NCI-H526 (cell line): ENCODE data around the gene PASK.

Experiments
- DNase-seq, 2 experiments: peaks; one replicate each; lab custom pipeline; 2025; lab: John Stamatoyannopoulos, UW

PASK gene

DNA sequence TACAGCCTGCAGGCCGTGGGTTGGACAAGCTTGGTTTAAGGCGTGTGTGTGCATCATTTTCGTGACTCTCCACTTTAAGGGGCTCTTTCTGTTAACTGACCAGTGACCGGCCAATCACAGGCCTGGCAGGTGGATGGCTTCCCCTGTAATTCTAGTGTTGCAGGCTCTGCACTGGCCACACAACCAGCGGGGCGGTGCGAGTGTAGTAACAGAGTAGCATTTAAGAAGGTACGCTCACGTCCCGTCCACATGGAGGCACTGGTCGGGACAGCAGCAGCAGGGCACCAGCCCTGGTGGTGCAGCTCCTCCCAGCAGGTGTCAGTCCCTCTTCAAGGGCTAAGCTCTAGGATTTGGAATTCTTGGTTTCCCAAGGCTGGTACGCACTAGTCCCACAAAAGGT lies 31.2 kb upstream of the PASK start:
- no peak for DNase-seq

DNA sequence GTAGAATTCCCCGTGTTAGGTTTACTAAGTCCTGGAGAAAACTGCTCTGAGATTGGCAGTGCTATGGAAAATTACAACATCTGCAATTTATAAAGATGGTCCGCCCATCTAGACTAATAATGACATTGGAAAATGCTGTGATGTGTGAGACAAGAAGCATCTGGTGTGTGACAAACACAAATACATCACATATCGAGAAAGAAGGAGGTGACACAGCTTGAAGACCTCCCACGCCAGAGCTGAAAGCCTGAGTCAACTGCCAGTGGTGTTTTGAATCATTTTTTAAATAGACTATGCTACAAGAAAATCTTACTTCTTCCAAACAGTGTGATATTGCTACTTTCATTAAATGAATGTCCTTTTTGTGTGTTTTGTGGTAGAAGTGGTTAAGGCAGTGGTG lies 30.6 kb upstream of the PASK start:
- DNase-seq = no peak

DNA sequence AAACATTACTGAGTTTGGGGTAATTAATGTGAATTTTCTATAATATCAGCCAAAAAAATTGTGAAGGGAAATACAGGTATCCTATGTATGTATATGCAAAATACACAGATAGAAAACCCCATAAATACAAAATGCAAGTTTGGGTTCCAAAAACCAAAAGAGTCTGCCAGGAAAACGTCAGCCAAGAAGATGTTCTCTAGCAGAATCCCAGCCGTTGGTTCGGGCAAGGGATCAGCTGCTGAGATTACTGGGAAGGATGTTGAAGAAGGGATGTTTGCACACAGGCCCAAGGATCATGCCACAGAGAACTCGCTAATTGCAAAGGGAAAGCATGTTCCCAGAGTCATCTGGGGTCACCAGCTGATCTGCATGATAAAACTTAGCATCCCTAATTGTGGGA lies 29.7 kb upstream of the PASK start:
- DNase-seq = no peak

DNA sequence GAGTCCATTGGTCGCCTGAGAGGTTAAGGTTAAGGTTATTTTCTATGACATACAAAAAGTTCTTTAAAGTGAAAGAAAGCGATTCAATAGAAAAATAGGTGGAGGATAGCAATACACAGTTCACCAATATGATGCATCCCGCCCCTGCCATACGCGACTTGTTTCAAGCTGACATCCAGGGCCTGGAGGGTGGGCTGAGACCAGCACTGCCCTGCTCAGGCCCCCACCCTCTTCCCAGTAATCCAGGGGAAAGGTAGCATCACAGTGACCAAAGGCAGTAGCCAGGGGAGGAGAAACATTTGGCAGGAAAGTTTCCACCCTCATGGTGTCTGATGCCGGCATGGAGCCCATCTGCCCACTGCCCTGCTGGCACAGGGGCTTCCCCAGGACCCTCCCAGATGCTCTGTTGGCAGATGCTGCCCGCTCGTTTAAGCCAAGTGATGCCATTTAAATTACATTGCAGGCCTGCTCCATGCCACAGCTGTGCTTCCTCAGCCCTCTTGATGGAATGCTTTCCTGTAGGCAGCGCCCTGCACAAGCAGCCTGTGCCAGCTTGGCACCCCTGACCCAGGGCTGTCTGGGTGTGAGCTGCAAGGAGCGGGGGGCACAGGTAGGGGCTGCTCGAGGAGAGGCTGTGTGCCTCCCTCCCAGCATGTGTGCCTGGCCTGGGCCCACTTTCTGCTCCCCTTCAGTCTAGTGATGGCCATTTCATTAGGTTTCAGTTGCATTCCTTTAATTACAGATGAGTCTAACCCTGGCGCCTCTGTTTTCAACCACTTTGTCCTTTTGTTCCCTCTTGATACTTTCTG lies 28.5 kb upstream of the PASK start:
- no peak for DNase-seq

DNA sequence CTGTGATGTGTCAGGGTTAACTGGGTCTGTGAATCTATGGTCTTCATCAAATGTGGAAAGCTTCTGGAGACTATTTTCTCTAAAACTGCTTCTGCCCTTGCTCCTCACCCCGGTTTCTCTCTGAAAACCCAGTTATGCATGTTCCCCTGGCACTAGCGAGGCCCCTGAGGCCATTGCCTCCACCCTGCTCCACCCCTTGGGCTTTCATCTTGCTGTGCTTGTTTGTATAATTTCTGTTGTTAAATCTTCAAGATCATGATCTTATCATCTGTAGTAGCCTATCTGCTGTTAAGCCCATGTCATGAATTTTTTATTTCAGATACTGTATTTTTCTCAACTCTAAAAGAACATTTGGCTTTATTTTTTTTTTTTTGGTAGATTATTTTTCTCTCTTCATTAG lies 24.3 kb upstream of the PASK start:
- DNase-seq = no peak

DNA sequence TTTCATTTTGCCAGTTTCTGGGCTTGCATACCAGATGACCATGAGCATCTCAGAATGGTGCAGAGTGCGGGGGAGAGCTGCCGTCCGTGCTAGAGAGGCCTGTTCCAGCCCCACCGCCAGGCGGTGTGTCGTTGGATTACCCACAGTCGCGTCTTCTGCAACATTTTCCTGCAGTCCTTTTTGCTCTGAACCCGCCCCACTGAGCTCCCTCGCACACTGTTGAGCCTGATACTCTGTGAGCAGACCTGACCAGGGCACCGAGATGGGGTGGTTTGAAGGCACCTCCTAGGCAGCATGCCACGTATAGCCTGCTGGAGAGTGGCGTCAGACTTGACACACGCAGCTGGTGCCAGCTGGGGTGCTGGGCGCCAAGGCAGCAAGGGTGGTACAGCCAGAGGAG lies 19.1 kb upstream of the PASK start:
- no peak for DNase-seq

DNA sequence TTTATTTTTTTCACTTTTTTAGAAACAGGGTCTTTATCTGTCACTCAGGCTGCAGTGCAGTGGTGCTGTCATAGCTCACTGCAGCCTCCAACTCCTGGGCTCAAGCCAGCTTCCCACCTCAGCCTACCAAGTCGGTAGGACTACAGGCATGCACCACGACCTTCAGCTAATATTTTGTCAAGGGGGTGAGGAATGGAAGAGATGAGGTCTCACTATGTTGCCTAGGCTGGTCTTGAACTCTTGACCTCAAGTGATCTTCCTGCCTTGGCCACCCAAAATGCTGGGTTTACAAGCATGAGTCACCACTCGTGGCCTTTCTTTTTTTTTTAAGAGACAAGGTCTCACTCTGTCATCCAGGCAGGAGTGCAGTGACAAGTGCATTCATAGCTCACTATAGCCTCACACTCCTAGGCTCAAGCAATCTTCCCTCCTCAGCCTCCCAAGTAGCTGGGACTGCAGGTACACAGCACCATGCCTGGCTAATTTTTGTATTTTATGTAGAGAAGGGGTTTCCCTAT lies 14.4 kb upstream of the PASK start:
- DNase-seq = no peak

DNA sequence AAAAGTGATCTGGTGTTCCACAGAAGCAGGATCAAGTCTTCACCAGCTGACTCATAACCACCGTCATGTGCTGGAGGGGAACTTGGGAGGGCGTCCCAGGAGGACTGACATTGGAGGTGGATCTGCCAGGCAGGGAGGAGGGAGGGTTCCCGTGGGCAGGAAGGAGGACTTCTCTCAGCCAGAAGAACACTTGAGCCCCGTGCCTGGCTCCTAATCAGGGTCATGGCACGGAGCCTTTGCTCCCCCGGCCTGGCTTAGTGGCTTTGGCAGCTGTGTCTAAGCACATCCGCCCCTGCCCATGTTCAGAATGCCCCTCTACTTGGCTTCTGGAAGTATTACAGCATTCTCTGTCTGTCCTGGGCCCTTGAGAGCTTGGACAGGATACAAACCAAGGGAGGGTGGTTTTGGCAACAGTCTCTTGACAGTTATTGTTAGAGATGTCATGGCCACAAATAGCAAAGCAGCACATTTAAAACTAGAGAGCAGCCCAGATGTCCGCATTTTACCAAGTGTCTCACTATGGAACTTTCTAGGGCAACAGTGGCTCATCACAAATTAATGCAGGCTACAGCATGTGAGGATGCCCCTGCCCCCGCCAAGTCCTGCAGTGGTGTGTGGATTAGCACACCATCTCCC lies 12.5 kb upstream of the PASK start:
- no peak for DNase-seq

DNA sequence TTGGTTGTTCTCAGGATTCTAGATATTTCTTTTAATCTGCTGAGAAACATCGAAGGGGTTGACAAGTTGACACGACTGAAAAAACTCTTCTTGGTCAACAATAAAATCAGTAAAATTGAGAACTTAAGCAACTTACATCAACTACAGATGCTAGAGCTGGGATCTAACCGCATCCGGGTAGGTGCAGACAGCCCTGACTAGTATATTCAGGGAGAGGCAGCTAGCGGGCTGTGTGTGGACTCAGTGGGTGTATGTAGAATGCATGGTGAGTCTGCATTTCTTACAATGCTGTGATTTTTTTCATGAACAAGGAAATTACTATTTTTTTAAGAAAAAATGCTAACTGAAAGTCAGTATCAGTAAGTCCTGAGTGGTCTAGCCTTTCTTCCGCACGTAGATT lies 11.0 kb upstream of the PASK start:
- DNase-seq = no peak

DNA sequence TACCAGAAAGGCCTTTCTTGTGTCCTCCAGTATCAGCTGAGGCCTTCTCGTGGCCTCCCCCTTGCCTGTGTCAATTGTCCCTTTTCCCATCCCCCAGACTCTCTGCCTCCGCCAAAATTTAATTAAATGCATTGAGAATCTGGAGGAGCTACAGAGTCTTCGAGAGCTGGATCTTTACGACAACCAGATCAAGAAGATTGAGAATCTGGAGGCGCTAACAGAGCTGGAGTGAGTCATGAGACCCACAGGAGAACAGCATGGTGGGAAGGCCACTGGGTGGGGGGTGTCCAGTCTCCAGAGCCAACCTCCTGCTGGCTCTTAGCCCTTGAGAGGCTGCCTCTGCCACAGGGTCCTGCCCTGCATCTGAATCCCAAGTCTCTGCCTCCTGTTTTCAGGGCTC lies 9.8 kb upstream of the PASK start:
- no peak for DNase-seq

DNA sequence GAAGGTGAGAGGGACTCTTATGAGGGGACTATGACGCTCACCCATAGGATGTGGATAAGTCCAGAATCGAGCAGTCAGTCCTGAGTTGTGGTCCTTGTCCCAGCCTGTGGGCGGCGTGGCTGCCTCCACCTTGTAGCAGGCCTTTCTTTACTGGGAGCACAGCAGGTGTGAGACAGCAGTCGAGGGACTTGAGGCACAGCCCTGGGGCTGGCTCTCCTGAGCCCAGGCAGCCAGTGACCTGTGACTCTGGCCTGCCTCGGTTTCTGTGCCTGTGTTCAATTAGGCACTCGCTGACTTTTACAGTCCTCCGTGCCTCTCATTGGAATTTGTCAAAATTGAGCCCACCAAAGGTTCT lies 9.3 kb upstream of the PASK start:
- DNase-seq = no peak

DNA sequence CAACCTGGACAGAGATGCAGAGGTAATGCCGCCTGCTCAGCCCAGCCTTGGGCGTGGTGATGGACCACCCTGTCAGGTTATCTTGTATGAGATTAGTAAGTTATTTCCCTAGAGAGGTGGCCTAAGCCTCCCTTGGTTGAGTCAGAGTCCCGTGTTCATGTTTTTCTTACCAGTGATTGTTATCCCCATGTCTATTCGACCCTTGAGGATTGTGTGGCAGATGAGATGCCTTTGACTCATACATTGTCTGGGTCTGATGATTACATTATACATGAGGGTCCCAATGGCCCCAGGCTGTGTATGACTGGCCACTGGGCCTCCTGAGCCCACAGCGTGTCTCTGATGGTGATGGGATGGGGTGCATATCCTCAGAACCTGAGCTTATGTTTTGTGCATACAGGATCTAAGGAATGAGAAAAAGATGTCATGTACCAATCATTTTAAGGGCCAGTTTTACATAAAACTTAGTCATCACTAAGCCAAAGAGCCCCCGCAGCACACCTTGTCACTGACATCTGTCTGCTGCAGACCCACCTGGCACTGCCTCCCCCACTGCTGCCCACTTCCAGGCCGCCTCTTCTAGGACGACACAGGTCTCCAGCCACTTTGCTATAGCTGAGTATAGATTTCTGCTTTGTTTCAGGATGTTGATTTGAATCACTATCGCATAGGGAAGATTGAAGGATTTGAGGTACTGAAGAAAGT lies 8.7 kb upstream of the PASK start:
- DNase-seq = no peak

DNA sequence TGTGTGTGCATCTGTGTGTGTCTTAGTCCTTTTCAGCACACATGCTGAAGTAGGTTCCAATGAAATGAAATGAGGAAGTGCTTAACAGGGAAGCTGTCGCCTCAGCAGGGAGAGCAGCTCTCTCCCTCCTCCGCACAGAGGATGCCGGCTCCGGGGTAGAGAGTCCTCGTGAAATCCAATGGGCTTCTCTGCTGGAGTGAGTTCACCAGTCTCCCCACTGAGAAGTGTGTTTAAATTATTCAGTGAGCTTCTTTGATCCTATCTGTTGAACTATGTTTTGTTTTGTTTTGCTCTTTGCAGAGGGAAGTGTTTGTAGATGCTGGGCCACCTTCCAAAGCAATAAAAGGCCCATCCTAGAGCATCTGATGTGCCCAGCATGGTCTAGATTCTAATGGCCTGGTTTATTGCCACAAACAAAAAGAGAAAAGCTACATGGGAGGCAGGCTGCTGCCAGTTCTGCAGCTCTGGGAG lies 7.7 kb upstream of the PASK start:
- no peak for DNase-seq

DNA sequence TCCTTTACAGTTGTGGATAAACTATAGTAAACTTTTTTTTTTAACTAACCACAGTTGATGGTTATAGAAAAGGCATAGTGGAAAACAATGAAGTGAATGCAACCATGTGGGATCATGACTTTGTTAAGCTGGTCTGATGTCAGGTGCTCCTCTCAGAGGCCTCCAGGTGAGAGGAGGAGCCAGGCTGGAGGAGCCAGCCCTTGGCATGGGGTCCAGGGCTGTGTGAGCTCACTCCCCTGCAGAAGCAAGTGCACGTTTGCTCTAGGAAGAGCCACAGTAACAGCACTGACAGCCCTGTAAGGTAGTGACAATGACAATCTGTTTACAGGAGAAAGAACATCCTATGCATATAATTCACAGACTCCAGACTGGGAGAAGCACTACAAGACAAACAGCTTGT lies 6.7 kb upstream of the PASK start:
- DNase-seq = no peak

DNA sequence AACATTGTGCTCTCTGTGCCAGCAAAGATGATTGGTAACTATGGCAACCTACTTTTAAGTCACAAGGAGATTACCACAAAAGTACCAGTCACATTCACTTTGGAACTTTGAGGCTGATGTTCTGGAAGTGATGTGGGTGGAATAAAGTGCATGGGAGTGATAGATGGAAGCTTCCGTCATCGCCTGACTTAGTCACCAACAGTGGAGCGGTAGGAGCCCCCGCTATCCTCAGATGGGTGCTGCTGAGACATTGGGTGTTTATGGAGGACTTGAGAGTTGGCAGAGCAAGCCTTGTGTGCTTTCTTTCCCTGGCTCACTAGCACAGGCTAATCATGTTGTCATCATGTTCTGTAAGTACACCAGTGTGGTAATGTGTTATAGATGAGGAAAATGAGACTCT lies 5.6 kb upstream of the PASK start:
- no peak for DNase-seq

DNA sequence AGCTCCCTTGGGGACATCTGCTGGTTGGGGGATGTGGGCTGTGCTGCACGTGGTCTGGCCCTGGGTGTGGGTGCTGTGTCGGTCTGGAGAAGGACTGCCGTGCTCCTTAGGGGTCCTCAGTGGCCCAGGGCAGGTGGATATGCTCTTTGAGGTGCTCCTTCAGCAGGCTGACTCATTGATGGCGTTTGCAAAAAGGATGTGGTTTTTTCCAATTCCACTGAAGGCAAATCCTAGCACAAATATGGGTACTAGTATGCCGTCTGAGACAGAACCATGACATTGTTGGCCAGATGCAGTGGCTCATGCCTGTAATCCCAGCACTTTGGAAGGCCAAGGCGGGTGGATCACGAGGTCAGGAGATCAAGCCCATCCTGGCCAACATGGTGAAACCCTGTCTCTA lies 4.3 kb upstream of the PASK start:
- no peak for DNase-seq

DNA sequence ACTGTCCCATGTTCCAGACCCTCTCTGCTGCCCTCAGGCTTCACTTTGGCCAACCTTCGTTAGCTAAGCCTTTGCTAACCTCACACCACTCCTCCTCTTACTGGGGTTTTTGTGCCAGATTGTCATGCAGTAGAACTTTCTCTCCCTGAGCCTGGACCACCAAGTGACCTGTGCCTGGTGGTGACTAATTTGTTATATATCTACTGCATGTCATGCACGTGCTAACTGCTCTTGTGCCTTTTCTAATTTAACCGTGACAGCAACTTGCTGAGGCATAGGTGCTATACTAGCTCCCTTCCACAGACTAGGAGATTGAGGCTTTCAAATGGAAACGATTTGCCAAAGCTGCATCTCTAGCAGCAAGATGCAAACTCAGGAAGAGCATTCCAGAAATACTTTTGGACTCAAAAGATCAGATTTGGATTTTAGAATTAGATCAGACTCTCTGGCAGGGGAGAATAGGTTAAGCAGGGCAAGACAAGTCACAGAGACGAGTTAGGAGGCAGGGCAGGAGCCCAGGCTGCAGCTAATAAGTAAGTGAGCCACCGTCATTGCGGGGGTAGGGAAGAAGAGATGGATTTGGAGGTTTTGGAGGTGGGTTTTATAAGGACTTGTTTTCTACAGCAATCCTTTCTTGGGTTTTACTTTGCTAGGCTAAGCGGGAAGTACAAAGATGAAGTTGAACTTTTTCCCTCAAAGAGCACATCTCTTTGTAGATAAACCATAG lies 2.8 kb upstream of the PASK start:
- no peak for DNase-seq

DNA sequence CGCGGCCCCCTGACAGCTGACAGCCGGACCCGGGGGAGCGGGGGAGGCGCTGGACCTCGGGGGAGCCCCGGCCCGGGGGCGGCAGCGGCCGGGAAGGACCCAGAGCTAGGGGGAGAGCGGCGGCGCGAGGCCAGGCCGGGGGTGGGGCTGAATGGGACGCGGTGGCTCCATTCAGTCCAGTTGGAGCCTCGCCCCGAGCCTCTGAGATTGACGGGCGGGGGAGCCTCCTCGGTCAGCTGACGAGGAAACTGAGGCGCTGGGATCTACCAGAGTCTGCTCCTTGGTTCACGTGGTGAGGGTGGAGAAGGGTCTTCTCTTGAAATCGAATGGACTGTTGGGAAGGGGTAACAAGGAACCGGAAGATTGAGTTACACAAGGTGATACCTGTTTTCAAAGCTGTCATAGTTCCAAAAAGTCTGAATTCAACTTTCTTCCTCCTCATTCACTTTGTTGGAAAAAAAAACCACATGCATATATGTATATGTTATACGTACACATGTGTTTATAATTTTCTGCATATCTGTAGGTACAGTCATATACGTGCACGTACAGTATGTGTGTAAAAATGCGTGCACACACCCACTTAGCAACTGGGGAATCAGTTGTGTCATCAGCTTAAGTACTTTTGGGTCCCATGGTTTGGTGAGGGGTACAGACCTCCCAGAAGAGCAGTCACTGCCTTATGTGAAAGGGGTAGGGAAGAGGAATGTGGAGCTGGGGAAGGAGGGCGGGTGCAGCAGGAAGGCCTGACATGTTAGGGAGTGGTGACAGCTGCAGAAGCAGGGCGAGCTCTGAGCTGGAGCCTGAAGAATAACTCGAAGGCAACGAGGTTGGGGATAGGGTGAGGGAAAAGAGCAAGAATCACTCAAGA lies 1.6 kb upstream of the PASK start:
- no peak for DNase-seq

DNA sequence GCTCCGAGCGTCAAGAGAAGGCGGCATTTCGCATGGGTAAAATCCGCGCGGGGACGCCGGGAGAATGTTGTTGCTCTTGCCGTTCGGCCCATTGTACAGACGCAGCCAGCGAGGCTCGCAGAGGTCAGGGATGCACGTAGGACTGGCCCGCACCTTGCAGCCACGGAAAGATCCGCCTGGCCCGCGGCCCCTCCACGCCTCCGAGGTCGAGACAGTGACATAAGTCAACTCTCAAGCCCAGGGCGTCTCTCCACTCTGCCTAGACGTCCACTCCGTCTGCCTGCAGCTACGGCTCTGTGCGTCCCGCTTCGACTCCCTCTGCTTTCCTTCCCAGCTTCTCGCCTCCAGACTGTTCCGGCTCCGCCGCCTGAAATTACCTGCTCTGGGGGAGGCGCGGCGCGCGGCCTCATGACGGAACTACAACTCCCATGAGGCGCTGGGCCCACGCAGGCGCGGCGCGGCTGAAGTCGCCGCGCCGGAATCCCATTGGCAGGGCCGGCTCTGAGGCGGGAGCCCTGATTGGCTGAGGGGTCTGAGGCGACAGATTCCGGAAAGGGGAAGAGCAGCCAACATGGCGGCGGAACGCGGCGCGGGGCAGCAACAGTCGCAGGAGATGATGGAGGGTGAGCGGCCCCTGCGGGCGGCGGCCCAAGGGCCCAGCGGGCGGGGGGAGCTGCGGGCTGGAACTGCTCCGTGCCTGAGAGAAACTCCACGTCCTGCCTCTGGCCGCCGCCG lies 820 bp upstream of the PASK start, which contains the start of gene PPP1R7:
Gene PPP1R7, plus strand, starts transcription at position 543 of the 735 bp plus-strand sequence. Its CDS starts 29 bp downstream, at position 572.
- peak; percentile 94 to 99 for DNase-seq

DNA sequence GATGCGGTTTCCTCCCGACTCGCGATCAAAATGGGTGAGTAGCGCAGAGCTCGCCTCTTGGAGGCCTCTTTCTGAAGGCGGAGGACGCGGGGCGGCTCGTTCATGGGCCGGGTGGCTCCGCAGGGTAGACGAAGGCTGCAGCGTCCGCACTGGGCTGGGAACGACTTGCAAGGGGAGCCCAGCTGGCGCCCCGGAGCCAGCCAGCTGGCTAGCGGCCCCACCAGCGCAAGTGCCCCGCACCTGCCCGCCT lies 328 bp upstream of the PASK start:
- DNase-seq = no peak

DNA sequence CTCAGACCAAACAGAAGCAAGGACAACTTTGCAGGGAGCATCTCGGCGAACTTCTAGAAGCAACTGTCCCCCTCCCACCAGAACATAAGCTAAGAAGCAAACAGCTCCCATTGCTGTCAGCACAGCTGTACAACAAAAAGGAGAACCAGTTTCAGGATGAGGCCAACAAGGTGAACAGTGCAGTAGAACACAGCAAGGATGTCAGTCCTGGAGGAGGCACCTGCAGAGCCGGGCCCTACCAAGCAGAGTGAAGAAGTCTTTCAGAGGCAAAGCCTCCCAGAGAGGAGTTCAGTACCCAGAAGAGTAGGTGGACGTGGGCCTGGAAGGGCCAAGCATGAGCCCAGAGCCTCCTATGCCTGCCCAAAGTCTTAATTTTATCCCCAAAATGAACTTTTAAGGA lies 1.0 kb downstream of the PASK start:
- DNase-seq = peak in 1 of 2 experiments; percentile 45
